GM18498 (cell line): ENCODE measurements around the gene BRSK2.
"Not testable (repeated sequence)": the region's sequence is repeated elsewhere in the genome, so short reads cannot be mapped to it uniquely, and the experiment has no call there.

Experiments
- ATAC-seq: cut with Tn5 transposase; IDR thresholded peaks from one replicate; pipeline ENCODE4 v1.9.1; 2021; ENCODE audit warnings: mild to moderate bottlenecking, moderate library complexity; ENCODE audit not compliant: unreplicated experiment

BRSK2 gene

DNA sequence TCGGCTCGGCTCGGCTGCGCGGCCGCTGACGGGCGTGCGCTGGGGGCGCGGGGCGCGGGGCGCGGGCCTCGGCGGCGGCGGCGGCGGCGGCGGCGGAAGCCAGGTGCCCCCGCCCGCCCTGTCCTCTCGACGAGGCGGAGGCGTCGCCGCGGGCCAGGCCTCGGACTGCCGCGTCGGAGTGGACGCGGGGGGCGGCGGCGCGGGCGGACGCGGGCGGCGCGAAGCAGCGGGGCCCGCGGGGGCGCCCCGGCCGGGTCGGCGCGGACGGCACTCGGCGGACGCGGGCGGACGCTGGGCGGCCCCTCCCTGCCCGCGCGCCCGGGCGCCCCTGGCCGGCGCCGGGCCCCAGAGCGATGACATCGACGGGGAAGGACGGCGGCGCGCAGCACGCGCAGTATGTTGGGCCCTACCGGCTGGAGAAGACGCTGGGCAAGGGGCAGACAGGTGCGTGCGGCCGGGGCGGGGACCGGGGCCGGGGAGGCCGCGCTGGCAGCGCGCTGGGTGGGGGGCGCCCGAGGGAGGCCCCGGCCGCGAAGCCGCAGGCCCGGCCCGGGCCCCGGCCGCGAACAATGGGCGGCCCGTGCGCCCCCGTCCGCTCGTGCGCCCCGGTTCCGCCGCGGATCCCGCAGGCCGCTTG is at the start of gene BRSK2:
TSS of gene BRSK2 (plus strand) at position 3 of the 637 bp plus-strand sequence. CDS start at position 354, 351 bp downstream.
- ATAC-seq, result no peak

DNA sequence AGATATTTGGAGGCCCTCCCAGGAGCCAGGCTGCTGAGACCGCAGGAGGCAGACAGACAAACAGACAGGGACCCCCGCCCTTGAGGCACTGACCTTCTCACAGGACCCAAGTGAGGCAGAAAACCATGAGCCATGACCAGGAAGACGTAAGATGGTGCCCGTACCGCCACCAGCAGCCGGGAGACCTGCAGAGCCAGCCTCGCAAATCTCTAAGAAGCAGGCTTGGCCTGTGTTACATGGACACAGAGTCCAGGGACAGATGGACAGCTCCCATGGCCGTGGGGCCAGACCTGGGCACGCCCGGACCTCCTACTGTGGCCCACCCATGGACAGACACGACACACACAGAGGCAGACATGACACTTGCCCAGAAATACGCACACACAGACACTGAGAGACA is 49.6 kb upstream of the BRSK2 start:
- no peak for ATAC-seq

DNA sequence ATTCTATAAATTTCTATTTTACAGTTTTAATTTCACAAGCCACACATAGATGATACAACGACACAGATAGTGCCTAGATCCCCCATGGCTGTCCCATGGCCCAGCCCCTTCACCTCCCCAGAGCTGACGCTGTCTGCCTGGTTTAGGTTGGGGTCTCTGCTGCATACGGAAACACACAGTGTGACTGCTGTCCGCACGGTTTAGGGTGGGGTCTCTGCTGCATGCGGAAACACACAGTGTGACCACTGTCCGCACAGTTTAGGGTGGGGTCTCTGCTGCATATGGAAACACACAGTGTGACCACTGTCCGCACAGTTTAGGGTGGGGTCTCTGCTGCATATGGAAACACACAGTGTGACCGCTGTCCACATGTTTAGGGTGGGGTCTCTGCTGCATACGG is 48.5 kb upstream of the BRSK2 start:
- not testable (repeated sequence) for ATAC-seq

DNA sequence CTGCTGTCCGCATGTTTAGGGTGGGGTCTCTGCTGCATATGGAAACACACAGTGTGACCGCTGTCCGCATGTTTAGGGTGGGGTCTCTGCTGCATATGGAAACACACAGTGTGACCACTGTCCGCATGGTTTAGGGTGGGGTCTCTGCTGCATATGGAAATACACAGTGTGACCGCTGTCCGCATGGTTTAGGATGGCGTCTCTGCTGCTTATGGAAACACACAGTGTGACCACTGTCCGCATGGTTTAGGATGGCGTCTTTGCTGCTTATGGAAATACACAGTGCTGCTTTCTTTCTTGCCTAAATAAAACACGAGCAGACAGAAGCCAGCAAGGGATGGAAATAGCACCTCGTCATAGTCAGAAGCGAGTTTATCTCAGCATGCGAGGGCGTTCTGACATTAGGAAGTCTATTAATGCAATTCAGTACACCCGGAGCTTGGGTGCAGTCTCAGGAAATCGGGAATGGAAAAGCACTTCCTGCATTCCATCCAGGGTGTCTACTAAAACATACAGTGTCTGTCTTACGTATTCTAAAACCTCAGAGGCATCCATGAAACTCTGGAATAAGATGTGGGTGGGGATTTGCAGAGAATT is 47.7 kb upstream of the BRSK2 start:
- ATAC-seq, result no peak

DNA sequence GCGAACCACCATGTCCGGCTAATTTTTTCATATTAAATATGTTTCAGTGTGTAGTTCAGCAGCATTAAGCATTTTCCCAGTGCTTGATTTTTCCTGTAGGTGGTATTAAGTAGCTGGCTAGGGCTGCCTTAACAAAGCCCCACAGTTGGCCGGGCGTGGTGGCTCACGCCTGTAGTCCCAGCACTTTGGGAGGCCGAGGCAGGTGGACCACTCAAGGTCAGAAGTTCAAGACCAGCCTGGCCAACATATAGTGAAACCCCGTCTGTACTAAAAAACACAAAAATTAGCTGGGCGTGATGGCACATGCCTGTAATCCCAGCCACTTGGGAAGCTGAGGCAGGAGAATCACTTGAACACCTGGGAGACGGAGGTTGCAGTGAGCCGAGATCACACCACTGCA is 46.8 kb upstream of the BRSK2 start:
- no peak for ATAC-seq

DNA sequence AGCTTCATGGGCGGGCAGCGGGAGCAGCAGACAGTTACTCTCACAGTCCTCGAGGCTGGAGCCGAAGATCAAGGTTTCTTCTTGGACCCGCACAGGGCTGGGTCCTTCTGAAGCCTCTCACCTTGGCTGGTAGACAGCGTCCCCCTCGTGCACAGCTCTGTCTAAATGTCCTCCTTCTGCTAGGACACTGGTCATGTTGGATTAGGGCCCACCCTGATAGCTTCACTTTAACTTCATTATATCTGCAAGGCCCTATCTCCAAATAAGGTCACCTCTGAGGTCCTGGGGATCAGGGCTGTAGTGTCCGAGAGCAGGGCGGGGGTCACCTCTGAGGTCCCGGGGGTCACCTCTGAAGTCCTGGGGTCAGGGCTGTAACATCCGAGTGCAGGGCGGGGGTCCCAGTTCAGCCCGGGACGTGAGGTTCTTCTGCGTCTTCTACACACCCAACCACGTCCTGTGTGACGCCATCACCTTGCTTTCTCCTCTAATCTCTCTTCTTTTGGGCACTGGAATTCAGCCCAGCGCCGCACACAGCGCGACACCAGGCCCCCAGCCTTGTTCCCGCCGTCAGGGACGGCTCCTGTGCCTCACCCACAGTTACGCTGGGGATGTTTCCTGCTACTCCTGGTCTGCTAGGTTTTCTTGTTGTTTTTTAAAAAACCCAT is 46.2 kb upstream of the BRSK2 start:
- no peak for ATAC-seq

DNA sequence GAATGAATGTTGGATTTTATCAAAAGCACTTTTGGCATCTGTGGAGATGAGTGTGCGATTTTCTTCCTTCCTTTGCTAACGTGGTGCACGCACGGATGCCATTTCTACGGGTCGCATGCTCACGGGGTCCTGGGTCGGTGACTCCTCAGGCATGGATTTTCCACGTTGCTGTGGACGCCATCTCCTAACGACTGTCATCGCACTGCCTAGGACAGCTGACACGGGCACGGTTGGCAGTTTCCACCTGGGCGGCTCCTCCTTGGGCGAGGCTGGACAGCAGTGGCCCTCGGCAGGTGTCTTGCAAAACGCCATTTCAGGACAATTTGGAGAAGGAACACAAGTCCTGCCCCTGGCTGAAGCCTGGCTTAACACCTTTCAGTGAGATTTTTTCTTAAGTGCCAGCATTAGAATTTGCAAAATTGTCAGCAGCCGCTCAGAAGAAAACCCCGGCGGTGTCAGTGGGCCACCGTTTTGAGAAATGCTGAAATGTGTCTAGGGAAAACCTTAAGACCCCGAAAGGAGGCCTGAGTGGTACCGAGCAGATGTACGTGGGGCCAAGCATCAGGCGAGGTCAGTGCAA is 45.6 kb upstream of the BRSK2 start:
- ATAC-seq, result no peak

DNA sequence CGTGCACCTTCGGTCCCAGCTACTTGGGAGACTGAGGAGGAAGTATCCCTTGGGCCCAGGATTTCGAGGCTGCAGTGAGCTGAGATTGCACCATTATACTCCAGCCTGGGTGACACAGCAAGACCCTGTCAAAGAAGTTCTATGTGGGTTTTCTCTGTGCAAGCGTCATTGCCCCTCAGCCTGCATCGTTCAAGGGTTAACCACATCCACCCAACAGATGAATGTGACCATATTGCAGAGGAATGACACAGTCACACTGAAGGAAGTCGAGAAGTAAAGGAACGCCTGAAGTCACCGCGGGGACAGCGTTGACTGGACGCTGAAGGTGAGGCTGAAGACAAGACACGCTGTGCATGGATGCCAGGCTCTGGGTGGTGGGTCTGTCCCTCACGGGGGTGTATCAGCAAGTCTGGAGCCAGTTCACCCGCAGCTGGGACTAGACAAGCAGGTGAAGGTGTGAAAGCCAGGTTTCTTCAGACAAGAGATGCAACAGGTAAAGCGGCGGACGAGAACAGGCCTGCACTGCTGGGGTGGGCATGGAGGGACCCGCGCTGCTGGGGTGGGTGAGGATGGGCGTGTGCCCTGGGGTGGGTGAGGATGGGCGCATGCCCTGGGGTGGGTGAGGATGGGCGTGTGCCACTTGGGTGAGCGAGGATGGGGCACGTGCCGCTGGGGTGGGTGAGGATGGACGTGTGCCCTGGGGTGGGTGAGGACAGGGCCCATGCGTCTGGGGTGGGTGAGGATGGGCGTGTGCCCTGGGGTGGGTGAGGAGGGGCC is 43.8 kb upstream of the BRSK2 start:
- no peak for ATAC-seq

DNA sequence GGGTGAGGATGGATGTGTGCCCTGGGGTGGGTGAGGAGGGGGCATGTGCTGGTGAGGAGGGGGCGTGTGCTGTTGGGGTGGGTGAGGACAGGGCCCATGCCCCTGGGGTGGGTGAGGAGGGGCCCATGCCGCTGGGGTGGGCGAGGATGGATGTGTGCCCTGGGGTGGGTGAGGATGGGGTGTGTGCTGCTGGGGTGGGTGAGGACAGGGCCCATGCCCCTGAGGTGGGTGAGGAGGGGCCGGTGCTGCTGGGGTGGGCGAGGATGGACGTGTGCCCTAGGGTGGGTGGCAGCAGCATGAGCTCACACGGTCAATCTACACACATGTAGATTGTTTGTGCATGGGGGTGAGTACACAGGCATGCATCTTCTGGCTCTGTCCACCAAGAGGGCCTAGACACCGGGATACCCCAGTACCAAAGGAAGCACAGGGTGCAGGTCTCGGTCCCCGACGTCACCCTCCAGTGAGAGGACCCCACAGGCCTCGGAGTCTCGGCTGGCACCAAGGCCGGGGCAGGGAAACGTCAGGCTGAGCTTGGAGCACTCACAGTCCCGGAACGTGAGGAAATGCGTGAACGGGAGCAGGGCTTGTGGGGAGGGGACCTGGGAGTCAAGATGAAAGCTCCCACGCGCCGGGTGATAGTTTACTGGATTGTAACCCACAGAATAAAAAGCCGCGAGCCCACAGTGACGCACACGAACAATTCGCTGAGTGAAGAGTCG is 42.9 kb upstream of the BRSK2 start:
- ATAC-seq, result no peak

DNA sequence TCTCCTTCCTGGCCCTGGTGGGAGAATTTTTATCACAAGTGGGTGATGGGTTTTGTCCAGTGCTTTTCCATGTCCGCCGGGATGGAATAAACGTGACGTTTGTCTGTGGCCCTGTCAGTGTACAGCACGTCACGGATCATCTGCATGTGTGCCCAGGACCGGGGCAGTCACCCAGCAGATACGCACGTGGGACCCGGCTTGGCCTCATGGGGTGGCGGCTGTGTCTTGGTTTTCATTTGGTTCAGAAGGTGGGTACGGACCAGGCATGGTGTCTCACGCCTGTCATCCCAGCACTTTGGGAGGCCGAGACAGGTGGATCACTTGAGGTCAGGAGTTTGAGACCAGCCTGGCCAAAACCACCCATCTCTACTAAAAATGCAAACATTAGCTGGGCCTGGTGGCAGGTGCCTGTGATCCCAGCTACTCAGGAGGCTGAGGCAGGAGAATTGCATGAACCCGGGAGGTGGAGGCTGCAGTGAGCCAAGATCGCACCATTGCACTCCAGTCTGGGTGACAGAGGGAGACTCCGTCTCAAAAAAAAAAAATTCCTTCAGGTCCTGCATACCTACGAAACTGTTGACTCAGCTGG is 42.2 kb upstream of the BRSK2 start:
- ATAC-seq, result not testable (repeated sequence)

DNA sequence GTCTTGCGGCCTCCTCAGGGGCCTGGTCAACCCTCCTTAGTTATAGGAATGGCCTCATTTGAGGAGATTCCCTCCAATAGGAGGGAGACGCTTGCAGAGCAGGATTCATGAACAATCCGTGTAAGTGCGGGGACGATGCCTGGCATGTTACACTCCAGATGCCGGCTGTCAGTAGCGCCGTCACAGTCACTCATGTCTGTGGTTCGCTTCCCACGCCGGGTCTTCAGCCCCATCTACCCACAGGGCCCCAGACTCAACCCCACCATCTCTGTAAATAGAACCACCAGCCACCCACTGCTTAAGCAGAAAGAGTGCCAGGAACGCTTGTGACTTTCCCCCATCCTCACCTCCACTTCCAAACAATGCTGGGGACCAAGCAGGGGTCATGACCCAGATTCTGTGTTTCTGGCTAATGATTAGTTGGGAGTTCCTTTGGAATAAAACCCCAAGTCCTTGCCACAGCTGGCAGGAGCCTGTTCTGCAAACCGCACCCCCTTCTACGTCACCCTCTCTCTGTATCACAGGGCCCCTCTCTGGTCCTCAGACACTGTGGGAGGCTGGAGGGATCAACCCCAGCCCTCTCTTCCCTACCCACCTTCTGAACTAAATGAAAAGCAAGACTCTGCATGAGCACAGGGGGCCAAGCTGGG is 41.5 kb upstream of the BRSK2 start:
- ATAC-seq, result no peak

DNA sequence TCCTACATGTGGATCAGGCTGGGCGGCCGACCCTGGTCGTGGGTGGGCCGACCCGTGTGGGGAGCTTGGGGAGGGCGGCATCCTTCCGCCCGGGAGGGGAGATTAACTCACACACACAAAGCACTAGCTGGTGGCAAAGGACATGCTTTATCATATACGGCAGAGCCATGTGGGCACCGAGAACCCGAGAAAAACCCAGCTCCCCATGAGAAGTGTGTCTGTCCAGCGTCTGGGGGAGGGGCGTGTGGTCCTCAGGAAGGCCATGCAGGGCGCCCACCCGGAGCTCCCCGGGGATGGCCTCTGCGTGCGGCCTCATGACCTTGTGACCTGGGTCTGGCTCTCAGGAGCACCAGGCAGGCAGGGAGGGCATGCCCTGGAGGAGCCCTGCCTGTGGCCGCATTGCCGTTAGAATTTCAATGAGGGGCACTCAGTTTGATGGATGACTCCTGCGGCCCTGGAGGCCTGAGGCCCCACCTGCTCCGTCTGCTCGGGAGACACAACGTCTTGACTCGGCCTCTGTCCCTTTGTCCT is 40.9 kb upstream of the BRSK2 start:
- ATAC-seq, result no peak

DNA sequence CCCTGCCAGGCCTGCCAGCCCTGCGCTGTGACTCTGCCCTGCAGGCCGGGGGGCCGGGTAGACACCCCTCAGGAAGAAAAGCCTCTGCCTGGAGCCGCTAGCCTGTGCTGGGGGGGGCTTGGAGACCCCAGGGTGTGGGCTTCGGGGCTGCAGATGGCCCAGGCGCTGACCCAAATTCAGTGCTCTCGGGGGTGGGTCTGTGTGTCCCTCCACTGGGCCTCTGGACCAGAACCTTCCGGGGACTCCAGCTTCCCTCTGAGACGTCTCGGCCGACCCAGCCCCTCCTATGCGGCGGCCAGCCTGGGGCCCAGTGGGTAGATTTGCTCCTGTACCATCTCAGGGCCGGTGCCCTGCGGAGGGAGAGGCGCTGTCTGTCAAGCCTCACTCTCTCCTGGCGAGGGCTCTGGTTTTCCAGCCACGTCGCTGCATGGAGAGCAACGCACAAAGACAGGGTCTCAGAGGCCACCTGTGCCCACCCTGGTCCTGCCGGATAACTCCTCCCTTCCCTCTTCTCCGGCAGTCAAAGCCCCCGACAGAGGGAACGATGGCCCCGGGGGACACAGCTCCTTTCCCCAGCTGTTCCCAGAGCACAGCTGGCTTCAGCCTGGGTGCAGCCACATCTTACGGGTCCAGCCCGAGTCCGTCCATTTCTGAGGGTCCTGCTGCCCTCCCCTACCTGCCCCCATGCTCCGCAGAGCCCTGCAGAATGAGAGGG is 40.2 kb upstream of the BRSK2 start:
- ATAC-seq, result no peak

DNA sequence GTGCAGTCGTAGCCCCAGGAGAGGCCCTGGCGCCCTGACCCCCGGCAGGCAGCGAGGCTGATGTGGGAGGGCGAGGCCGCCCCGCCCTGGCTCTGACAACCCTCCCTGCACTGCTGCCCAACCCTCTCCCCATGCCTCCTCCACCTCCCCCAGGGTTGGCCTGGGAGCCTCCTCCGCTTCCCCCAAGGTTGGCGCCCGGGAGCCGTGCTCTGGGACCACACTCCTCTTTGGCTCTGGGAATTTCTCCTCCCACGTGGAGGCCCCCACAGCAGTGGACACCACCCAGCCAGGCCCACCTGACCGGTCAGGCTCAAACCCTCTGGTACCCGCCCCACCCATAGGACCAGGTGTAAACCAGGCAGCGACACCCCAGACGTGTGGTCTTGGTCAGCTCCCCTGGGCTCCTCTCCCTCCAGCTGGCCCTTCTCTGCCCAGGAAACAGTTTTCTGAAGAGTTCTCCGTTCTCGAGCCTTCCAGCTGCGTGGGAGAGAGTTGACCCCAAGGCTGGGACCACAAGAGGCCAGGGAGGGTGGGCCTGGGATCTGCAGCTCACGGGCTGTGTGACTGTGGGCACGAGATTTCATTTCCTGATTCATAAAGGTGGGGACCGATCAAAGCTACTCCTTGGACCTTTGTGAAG is 39.5 kb upstream of the BRSK2 start:
- ATAC-seq, result no peak

DNA sequence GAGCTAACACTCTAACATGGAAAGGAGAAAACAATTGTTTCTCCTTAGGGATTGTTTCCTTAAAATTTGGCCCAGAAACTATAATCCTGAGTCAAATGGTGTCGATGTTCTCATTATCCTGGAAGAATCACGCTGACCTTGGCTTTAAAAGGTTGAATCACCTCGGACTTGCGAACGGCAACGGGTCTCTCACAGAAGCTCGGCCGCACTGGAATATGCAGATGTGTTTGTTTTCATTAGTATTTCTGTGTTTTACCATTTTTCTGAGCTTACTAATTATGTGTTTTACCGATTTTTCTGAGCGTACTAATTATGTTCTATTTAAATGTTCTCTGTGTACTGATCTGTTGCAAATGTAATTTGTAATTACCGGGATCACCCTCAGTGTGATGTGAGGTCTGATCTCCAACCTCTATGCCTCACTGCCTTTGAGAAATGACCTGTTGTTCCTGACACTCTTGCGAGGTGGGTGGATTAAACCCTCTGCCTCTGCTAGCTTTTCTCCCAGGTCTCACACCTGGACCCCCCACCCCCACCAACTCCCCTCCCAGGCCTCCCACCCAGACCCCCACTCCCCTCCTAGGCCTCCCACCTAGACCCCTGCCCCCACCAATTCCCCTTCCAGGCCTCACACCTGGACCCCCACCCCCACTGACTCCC is 38.3 kb upstream of the BRSK2 start:
- ATAC-seq, result no peak

DNA sequence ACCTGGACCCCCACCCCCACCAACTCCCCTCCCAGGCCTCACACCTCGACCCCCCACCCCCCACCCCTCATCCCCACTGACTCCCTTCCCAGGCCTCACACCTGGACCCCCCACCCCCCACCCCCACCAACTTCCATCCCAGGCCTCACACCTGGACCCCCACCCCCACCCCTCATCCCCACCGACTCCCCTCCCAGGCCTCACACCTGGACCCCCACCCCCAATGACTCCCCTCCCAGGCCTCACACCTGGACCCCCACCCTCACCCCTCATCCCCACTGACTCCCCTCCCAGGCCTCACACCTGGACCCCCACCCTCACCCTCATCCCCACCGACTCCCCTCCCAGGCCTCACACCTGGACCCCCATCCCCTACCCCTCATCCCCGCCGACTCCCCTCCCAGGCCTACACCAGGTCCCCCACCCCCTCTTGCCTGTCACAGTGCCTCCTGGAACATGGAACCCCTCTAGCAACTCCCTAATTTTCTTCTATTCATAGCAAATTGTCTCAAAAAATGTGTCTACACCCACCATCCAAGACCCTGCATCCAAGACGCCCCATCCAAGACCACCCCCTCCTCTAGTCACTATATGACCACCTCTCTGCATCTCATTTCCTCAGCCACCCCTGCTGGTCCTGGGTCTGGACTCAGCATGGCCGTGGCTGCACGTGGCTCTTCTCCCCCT is 36.9 kb upstream of the BRSK2 start:
- no peak for ATAC-seq

DNA sequence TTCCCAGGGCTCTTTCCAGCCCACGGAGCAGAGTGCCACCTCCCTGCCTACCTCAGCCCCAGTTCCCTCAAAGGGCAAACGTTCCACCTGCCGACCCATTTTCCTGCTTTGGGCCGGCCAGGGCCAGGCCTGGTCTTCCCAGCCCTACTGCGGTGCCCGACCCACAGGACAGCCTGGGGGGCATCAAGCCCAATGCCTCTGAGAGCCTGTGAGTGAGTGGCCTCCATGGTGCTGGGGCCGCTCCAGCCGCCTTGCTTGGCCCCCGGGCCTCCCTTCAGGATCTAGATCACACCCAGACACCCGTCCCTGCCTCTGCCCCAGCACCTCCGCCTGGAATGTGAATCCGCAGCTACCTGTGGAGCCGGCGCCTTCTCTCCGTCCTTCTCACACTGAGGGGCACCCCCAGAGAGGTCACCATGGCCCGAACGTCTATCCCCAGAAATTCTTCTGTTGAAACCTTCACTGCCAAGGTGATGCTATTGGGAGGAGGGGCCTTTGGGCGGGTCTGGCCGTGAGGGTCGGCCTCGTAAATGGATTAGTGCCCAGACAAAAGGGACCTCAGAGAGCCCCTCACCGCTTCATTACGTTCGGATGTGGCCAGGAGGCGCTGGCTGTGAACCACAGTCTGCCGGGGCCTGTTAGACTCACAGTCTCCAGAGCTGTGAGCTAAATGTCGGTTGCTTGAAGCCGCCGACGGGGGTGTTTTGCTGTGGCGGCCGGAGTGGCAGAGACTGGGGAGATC is 36.2 kb upstream of the BRSK2 start:
- no peak for ATAC-seq
